ENCODE data around the gene AFF3. TPM values are rescaled to one million over a fixed set of nuclear protein-coding genes. Genes with fewer than 3 reads are reported as not detected.

Gene AFF3
- total RNA-seq, 1 experiment from 2014 or later: 0.05 TPM

- H3K27me3 Mint-ChIP-seq (ENCODE audit: insufficient read depth, unreplicated experiment): peaks cover 17% of the 10 kb centered on the region
- Histone ChIP-seq H3K9me3 (no peaks in the 10 kb centered on the region), H3K36me3 (ENCODE audit: control insufficient read depth, insufficient read depth, low read length) (no peaks in the 10 kb centered on the region), H3K4me1 (peaks cover 8% of the 10 kb centered on the region; the same call in 1 of the 2 replicates), H3K27me3 (replicated peaks; ENCODE audit: control insufficient read depth, insufficient read depth, low read length) (no peaks in the 10 kb centered on the region), H3K4me3 (ENCODE audit: low read depth, low read length) (no peak overlapping the region)
- POLR2A ChIA-PET: no interaction called here
- no peak for TF ChIP-seq CTCF (IDR thresholded peaks at IDR 0.05; ENCODE audit: insufficient read depth in 1 of 2, low read depth in 1 of 2, low read length in 1 of 2, severe bottlenecking in 1 of 2, unreplicated experiment in 1 of 2)
- DNase-seq: no peak
- no peaks in the 10 kb centered on the region for H3K9me3 Mint-ChIP-seq (ENCODE audit: unreplicated experiment)
- no TSS peak for BruUV-seq (replicated peaks)
- H3K36me3 Mint-ChIP-seq (ENCODE audit: insufficient read depth, unreplicated experiment): no peaks in the 10 kb centered on the region
- no peak overlapping the region for H3K27ac Mint-ChIP-seq (ENCODE audit: unreplicated experiment)
- peaks cover 6% of the 10 kb centered on the region for H3K4me1 Mint-ChIP-seq (ENCODE audit: low read depth, unreplicated experiment)
- CTCF ChIA-PET: no interaction called here
- intact Hi-C loops (cut with micrococcal nuclease; ENCODE audit: unreplicated experiment): no loop called here
- no peak overlapping the region for H3K4me3 Mint-ChIP-seq (ENCODE audit: unreplicated experiment)
Observed at GRCh38 chr2:99608861-99609260, 533.5 kb downstream of the AFF3 start.

GRCh38 chr2:99607861-99608491 lies 534.4 kb downstream of the AFF3 start:
- H3K4me1 ChIP-seq: peaks cover 8% of the 10 kb centered on the region; the same call in 1 of the 2 replicates
- no peaks in the 10 kb centered on the region for H3K36me3 ChIP-seq (ENCODE audit: control insufficient read depth, insufficient read depth, low read length)
- ChIA-PET POLR2A (no interaction called here), CTCF (no interaction called here)
- Mint-ChIP-seq H3K36me3 (ENCODE audit: insufficient read depth, unreplicated experiment) (no peaks in the 10 kb centered on the region), H3K27me3 (ENCODE audit: insufficient read depth, unreplicated experiment) (peaks cover 12% of the 10 kb centered on the region), H3K9me3 (ENCODE audit: unreplicated experiment) (no peaks in the 10 kb centered on the region), H3K4me1 (ENCODE audit: low read depth, unreplicated experiment) (peaks cover 6% of the 10 kb centered on the region), H3K4me3 (ENCODE audit: unreplicated experiment) (no peak overlapping the region), H3K27ac (ENCODE audit: unreplicated experiment) (no peak overlapping the region)
- no peak overlapping the region for H3K4me3 ChIP-seq (ENCODE audit: low read depth, low read length)
- H3K27me3 ChIP-seq (replicated peaks; ENCODE audit: control insufficient read depth, insufficient read depth, low read length): no peaks in the 10 kb centered on the region
- intact Hi-C loops (cut with micrococcal nuclease; ENCODE audit: unreplicated experiment): no loop called here
- H3K9me3 ChIP-seq: no peaks in the 10 kb centered on the region
- TF ChIP-seq CTCF (IDR thresholded peaks at IDR 0.05; ENCODE audit: insufficient read depth in 1 of 2, low read depth in 1 of 2, low read length in 1 of 2, severe bottlenecking in 1 of 2, unreplicated experiment in 1 of 2): no peak
- BruUV-seq (replicated peaks): no TSS peak
- DNase-seq: no peak

GRCh38 chr2:99607454-99607853 lies 534.9 kb downstream of the AFF3 start:
- Mint-ChIP-seq H3K4me3 (ENCODE audit: unreplicated experiment) (no peak overlapping the region), H3K4me1 (ENCODE audit: low read depth, unreplicated experiment) (peaks cover 6% of the 10 kb centered on the region), H3K9me3 (ENCODE audit: unreplicated experiment) (no peaks in the 10 kb centered on the region), H3K27me3 (ENCODE audit: insufficient read depth, unreplicated experiment) (peaks cover 9% of the 10 kb centered on the region), H3K27ac (ENCODE audit: unreplicated experiment) (no peak overlapping the region), H3K36me3 (ENCODE audit: insufficient read depth, unreplicated experiment) (no peaks in the 10 kb centered on the region)
- Histone ChIP-seq H3K4me3 (ENCODE audit: low read depth, low read length) (no peak overlapping the region), H3K27me3 (replicated peaks; ENCODE audit: control insufficient read depth, insufficient read depth, low read length) (no peaks in the 10 kb centered on the region), H3K4me1 (peaks cover 8% of the 10 kb centered on the region; the same call in 1 of the 2 replicates), H3K9me3 (no peaks in the 10 kb centered on the region), H3K36me3 (ENCODE audit: control insufficient read depth, insufficient read depth, low read length) (no peaks in the 10 kb centered on the region)
- no peak for DNase-seq
- intact Hi-C loops (cut with micrococcal nuclease; ENCODE audit: unreplicated experiment): no loop called here
- CTCF ChIA-PET: no interaction called here
- no peak for TF ChIP-seq CTCF (IDR thresholded peaks at IDR 0.05; ENCODE audit: insufficient read depth in 1 of 2, low read depth in 1 of 2, low read length in 1 of 2, severe bottlenecking in 1 of 2, unreplicated experiment in 1 of 2)
- BruUV-seq (replicated peaks): no TSS peak
- POLR2A ChIA-PET: no interaction called here
